ENCODE results near the gene SYVN1.

SYVN1 gene

DNA sequence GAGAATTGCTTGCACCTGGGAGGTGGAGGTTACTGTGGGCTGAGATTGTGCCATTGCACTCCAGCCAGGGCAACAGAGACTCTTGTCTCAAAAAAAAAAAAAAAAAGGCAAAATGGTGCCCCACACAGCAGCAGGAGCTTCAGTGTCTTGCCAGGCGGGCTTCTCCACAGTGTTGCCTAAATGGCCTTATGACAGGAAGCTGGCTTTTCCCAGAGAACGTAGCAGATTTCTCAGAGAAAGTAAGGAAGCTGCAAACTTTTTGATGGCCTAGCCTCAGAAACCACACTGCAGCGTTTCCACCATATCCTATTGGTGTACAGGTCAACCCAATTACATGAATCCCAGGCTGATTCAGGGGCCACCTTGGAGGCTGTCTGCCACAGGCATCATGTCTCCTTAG, 23.0 kb upstream of the SYVN1 start:
- no peak overlapping the region for H3K9ac ChIP-seq (ENCODE audit: low read length)
- 82% methylated on average over 3 of the region's 3 CpGs for WGBS
- H3K9me3 ChIP-seq (ENCODE audit: control insufficient read depth, low read length), result no peaks in the 10 kb centered on the region
- no peaks in the 10 kb centered on the region for H3K36me3 ChIP-seq (ENCODE audit: control insufficient read depth in 1 of 2, insufficient read depth in 2 of 2, low read depth in 1 of 2, low read length in 2 of 2)
- no peak overlapping the region for H2BK5ac ChIP-seq (ENCODE audit: low read depth, low read length, poor library complexity, severe bottlenecking)
- no peak overlapping the region for H2AFZ ChIP-seq (ENCODE audit: low read depth, low read length)
- no peak overlapping the region for H3K27ac ChIP-seq (ENCODE audit: low read length, poor library complexity, severe bottlenecking)
- H3K4ac ChIP-seq (ENCODE audit: low read depth in 1 of 2, low read length in 2 of 2), result no peak overlapping the region
- H3K18ac ChIP-seq (ENCODE audit: low read depth in 1 of 2, low read length in 2 of 2), result no peak overlapping the region
- no peak overlapping the region for H3K4me3 ChIP-seq (ENCODE audit: insufficient read depth in 1 of 2, low read depth in 1 of 2, low read length in 2 of 2)
- no peak overlapping the region for H4K91ac ChIP-seq (ENCODE audit: low read length)
- H3K4me1 ChIP-seq (ENCODE audit: control insufficient read depth, insufficient read depth, low read depth, low read length), result no peaks in the 10 kb centered on the region
- no peak overlapping the region for H2BK12ac ChIP-seq (ENCODE audit: low read length in 2 of 2)
- no peak for DNase-seq
- H3K27me3 ChIP-seq (ENCODE audit: control insufficient read depth in 1 of 2, insufficient read depth in 1 of 2, low read length in 2 of 2), result peaks cover 0 to 3% of the 10 kb centered on the region in 2 experiments
- H3K4me2 ChIP-seq (ENCODE audit: low read length, poor library complexity, severe bottlenecking), result no peak overlapping the region
- H4K8ac ChIP-seq (ENCODE audit: low read length), result no peak overlapping the region
- no peak overlapping the region for H2BK120ac ChIP-seq (ENCODE audit: low read depth, low read length)
- no peak overlapping the region for H3K14ac ChIP-seq (ENCODE audit: low read length in 2 of 2)
- H2AK5ac ChIP-seq (ENCODE audit: low read length, severe bottlenecking), result no peak overlapping the region
- H3K23ac ChIP-seq (ENCODE audit: low read length in 2 of 2), result no peak overlapping the region
- no peaks in the 10 kb centered on the region for H3K79me1 ChIP-seq (replicated peaks; ENCODE audit: low read length, poor library complexity, severe bottlenecking)
- H2BK15ac ChIP-seq (ENCODE audit: low read depth, poor library complexity, severe bottlenecking), result no peak overlapping the region

- no peak overlapping the region for H2BK120ac ChIP-seq (ENCODE audit: low read depth, low read length)
- H3K14ac ChIP-seq (ENCODE audit: low read length in 2 of 2), result no peak overlapping the region
- H2BK12ac ChIP-seq (ENCODE audit: low read length in 2 of 2), result no peak overlapping the region
- H2AK5ac ChIP-seq (ENCODE audit: low read length, severe bottlenecking), result no peak overlapping the region
- DNase-seq, result no peak
- H3K27me3 ChIP-seq (ENCODE audit: control insufficient read depth in 1 of 2, insufficient read depth in 1 of 2, low read length in 2 of 2), result peaks cover 0 to 3% of the 10 kb centered on the region in 2 experiments
- no peak overlapping the region for H2BK5ac ChIP-seq (ENCODE audit: low read depth, low read length, poor library complexity, severe bottlenecking)
- H4K8ac ChIP-seq (ENCODE audit: low read length), result no peak overlapping the region
- H3K27ac ChIP-seq (ENCODE audit: low read length, poor library complexity, severe bottlenecking), result no peak overlapping the region
- WGBS, result 80% methylated on average over 3 of the region's 3 CpGs
- H3K9ac ChIP-seq (ENCODE audit: low read length), result no peak overlapping the region
- H3K4me3 ChIP-seq (ENCODE audit: insufficient read depth in 1 of 2, low read depth in 1 of 2, low read length in 2 of 2), result no peak overlapping the region
- H3K4me1 ChIP-seq (ENCODE audit: control insufficient read depth, insufficient read depth, low read depth, low read length), result no peaks in the 10 kb centered on the region
- H4K91ac ChIP-seq (ENCODE audit: low read length), result no peak overlapping the region
- H2BK15ac ChIP-seq (ENCODE audit: low read depth, poor library complexity, severe bottlenecking), result no peak overlapping the region
- H3K4me2 ChIP-seq (ENCODE audit: low read length, poor library complexity, severe bottlenecking), result no peak overlapping the region
- H3K18ac ChIP-seq (ENCODE audit: low read depth in 1 of 2, low read length in 2 of 2), result no peak overlapping the region
- H3K36me3 ChIP-seq (ENCODE audit: control insufficient read depth in 1 of 2, insufficient read depth in 2 of 2, low read depth in 1 of 2, low read length in 2 of 2), result no peaks in the 10 kb centered on the region
- no peak overlapping the region for H2AFZ ChIP-seq (ENCODE audit: low read depth, low read length)
- no peak overlapping the region for H3K4ac ChIP-seq (ENCODE audit: low read depth in 1 of 2, low read length in 2 of 2)
- no peaks in the 10 kb centered on the region for H3K79me1 ChIP-seq (replicated peaks; ENCODE audit: low read length, poor library complexity, severe bottlenecking)
- H3K23ac ChIP-seq (ENCODE audit: low read length in 2 of 2), result no peak overlapping the region
- no peaks in the 10 kb centered on the region for H3K9me3 ChIP-seq (ENCODE audit: control insufficient read depth, low read length)
These were observed 22.6 kb upstream of the SYVN1 start for GRCh38 chr11:65156926-65157325.

DNA sequence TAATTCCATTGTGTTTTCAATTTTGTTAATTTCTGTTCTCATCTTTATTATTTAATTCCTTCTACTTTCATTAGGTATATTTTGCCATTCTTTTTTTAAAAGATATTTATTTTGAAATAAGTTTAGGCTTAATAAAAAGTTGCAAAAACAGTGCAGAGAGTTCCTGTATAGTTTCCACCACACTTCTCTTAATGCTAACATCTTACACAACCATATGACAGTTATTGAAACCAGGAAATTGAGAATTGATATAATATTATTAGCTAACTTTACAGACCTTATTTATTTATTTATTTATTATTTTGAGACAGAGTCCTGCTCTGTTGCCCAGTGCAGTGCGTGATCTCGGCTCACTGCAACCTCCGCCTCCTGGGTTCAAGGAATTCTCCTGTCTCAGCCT, 21.9 kb upstream of the SYVN1 start:
- WGBS, result 100% methylated on average over 3 of the region's 3 CpGs
- Histone ChIP-seq H2BK120ac (ENCODE audit: low read depth, low read length) (no peak overlapping the region), H4K8ac (ENCODE audit: low read length) (no peak overlapping the region), H2BK5ac (ENCODE audit: low read depth, low read length, poor library complexity, severe bottlenecking) (no peak overlapping the region), H3K79me1 (replicated peaks; ENCODE audit: low read length, poor library complexity, severe bottlenecking) (no peaks in the 10 kb centered on the region), H3K4me1 (ENCODE audit: control insufficient read depth, insufficient read depth, low read depth, low read length) (no peaks in the 10 kb centered on the region), H2BK12ac (ENCODE audit: low read length in 2 of 2) (no peak overlapping the region), H3K36me3 (ENCODE audit: control insufficient read depth in 1 of 2, insufficient read depth in 2 of 2, low read depth in 1 of 2, low read length in 2 of 2) (no peaks in the 10 kb centered on the region), H3K14ac (ENCODE audit: low read length in 2 of 2) (no peak overlapping the region), H2BK15ac (ENCODE audit: low read depth, poor library complexity, severe bottlenecking) (no peak overlapping the region), H4K91ac (ENCODE audit: low read length) (no peak overlapping the region), H2AFZ (ENCODE audit: low read depth, low read length) (no peak overlapping the region), H3K9ac (ENCODE audit: low read length) (no peak overlapping the region), H3K27ac (ENCODE audit: low read length, poor library complexity, severe bottlenecking) (no peak overlapping the region), H3K4me2 (ENCODE audit: low read length, poor library complexity, severe bottlenecking) (no peak overlapping the region), H3K4ac (ENCODE audit: low read depth in 1 of 2, low read length in 2 of 2) (no peak overlapping the region), H3K27me3 (ENCODE audit: control insufficient read depth in 1 of 2, insufficient read depth in 1 of 2, low read length in 2 of 2) (peaks cover 0 to 3% of the 10 kb centered on the region in 2 experiments), H3K9me3 (ENCODE audit: control insufficient read depth, low read length) (no peaks in the 10 kb centered on the region), H3K4me3 (ENCODE audit: insufficient read depth in 1 of 2, low read depth in 1 of 2, low read length in 2 of 2) (no peak overlapping the region), H3K23ac (ENCODE audit: low read length in 2 of 2) (no peak overlapping the region), H3K18ac (ENCODE audit: low read depth in 1 of 2, low read length in 2 of 2) (no peak overlapping the region), H2AK5ac (ENCODE audit: low read length, severe bottlenecking) (no peak overlapping the region)
- DNase-seq, result no peak

DNA sequence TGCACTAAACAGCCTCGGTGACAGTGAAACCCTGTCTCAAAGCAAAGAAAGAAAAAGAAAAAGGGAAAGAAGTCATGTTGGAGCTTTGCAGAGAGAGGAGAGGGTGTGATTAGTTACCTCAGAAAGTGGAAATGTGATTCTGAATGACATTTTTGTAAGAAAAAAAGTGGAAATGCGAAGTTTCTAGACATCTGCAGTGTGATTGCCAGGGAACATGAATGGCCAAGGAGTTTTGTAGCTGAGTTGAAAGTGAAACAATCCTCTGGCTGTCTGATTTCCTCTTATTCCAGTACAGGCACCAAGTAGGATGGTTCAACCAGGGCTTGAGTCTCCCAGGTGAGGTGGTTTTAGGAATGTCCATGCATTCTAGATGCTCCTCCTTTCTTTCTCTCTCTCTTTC, 17.8 kb upstream of the SYVN1 start:
- no peak overlapping the region for H4K91ac ChIP-seq (ENCODE audit: low read length)
- no peaks in the 10 kb centered on the region for H3K27me3 ChIP-seq (ENCODE audit: control insufficient read depth in 1 of 2, insufficient read depth in 1 of 2, low read length in 2 of 2)
- no peaks in the 10 kb centered on the region for H3K36me3 ChIP-seq (ENCODE audit: control insufficient read depth in 1 of 2, insufficient read depth in 2 of 2, low read depth in 1 of 2, low read length in 2 of 2)
- H3K4ac ChIP-seq (ENCODE audit: low read depth in 1 of 2, low read length in 2 of 2), result no peak overlapping the region
- H3K23ac ChIP-seq (ENCODE audit: low read length in 2 of 2), result no peak overlapping the region
- H2BK120ac ChIP-seq (ENCODE audit: low read depth, low read length), result no peak overlapping the region
- peaks cover 9% of the 10 kb centered on the region for H3K4me1 ChIP-seq (ENCODE audit: control insufficient read depth, insufficient read depth, low read depth, low read length)
- no peak overlapping the region for H4K8ac ChIP-seq (ENCODE audit: low read length)
- DNase-seq, result peak; percentile 14
- H2BK12ac ChIP-seq (ENCODE audit: low read length in 2 of 2), result no peak overlapping the region
- H3K9ac ChIP-seq (ENCODE audit: low read length), result no peak overlapping the region
- H3K14ac ChIP-seq (ENCODE audit: low read length in 2 of 2), result no peak overlapping the region
- no peak overlapping the region for H2AFZ ChIP-seq (ENCODE audit: low read depth, low read length)
- no peak overlapping the region for H2AK5ac ChIP-seq (ENCODE audit: low read length, severe bottlenecking)
- no peak overlapping the region for H3K18ac ChIP-seq (ENCODE audit: low read depth in 1 of 2, low read length in 2 of 2)
- no peak overlapping the region for H2BK5ac ChIP-seq (ENCODE audit: low read depth, low read length, poor library complexity, severe bottlenecking)
- H3K4me2 ChIP-seq (ENCODE audit: low read length, poor library complexity, severe bottlenecking), result no peak overlapping the region
- H3K9me3 ChIP-seq (ENCODE audit: control insufficient read depth, low read length), result peaks cover 3% of the 10 kb centered on the region
- no peak overlapping the region for H3K27ac ChIP-seq (ENCODE audit: low read length, poor library complexity, severe bottlenecking)
- no peak overlapping the region for H3K4me3 ChIP-seq (ENCODE audit: insufficient read depth in 1 of 2, low read depth in 1 of 2, low read length in 2 of 2)
- no peak overlapping the region for H2BK15ac ChIP-seq (ENCODE audit: low read depth, poor library complexity, severe bottlenecking)
- no peaks in the 10 kb centered on the region for H3K79me1 ChIP-seq (replicated peaks; ENCODE audit: low read length, poor library complexity, severe bottlenecking)
- 84% methylated on average over 2 of the region's 2 CpGs for WGBS
